ENCODE measurements around the gene HOXC5.

The HOXC5 gene

DNA sequence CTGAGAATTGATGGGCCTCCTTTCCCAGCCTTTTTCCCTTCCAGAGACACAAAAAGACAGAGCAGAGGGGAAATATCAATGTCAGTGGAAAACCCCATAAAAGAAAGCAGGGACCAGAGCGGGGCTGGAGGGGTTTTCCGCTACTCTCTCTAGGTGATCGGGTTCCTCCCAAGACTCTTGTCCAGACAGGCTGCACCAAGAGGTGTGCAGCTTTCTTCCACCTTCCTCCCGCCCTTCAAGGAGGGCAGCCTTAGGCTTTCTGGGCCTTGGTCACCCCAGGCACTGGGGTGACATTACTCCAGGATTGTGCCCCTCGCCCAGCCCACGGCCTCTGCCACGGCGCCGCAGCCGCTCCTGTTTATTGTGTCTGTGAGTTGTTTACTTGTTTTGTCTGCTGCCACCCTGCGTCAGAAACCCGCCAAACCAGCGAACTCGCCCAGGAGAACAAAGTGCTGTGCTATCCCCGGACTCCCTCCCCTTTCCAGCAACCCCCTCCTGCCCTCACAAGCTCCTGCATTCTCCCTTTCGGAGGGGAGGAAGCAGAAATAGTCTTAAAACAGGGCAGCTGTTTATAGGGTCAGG is 11.3 kb upstream of the HOXC5 start:
- no peak for DNase-seq

DNA sequence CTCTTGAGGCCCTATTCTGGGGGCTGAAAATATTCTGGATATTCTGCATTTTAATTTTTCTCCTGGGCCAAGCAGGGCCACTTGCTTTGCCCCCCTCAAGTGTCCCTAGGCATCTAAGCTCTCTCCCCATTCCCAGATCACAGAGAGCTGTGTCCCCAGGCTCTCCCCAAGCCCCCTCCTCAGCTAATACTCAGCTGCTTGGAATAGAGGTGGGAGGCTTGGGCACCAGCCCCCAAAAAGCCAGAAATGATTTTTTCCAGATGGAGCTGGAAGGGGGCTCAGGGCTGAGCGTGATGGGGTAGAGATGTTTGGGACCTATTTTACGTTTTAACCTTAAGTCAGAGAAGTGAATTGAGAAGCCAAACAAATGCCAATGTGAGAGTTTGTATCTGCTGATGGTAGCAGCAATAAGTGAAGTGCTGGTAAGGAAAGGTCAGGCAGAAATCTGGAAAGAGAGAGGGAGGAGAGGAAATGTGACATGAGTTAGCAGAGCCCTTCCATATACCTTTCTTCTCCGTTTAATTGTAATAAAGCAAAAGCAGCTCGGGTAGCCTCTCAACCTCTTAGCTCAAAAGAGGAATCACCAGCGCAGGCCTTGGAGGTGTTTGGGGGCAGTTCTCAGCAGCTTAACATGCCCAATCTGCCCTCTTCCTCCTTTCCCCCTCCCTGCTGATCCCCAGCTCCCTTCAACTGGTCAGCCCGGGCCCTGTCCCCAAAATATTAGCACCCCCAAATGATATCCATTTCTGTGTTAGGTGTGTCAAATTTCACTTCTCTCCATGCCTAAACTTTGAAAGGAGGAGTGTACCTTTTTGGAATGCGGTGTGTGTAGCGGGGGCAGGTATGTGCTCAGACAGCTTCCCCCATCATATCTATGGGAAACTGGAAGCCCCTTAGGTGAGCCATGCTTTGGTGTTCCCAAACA is 9.6 kb upstream of the HOXC5 start:
- no peak for DNase-seq

DNA sequence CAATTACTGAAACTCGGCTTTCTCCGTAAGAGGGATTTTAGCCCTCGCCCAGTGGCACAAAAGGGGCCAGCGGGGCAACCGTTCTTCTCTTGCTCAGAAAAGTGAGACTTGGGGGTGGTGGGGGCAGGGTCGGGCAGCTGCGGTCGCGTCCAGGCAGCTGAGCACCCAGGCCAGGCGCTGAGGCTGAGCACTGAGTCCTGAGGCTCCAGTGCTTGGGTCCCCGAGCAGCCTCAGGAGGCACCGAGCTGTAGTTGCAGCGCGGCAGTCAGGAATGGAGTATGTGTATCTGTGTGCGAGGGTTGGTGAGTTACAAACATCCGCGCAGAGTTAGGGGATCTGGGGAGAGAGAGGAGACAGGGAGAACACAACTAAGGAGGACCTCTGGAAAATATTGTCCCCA is 8.7 kb upstream of the HOXC5 start:
- DNase-seq, result no peak

DNA sequence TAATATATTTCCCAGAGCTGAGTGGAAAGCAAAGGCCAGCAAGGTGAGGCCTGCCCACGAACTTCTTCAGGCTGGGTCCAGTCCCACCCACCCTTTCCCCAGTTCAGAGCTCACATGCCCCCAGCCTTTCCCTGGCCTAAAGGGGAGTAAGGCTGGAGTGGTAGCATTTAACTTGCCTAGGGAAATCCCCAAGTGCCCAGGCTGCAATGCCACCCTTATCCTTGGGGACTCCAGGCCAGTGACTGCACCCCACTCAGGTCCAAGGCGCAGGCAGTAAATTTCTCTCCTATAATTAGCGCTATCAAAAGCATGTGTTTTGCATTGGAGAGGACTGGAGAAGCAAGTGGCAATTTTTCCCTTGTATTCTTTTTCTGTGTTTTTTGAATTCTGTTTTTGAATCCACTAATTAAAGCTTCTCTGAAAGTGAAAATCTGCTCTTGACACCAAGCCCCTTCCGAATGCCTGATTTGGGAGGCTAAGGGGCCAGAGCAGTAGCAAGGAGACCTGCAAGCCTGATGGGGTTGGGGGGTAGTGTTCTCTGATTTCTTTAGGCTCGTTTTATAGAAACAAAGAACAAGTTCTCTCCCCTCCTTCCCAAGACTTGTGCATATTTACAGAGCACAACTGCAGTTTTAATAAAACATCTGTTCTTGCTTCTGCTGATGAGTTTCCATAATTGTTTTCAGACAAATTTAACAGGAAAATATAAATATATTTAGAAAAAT is 8.1 kb upstream of the HOXC5 start:
- no peak for DNase-seq

DNA sequence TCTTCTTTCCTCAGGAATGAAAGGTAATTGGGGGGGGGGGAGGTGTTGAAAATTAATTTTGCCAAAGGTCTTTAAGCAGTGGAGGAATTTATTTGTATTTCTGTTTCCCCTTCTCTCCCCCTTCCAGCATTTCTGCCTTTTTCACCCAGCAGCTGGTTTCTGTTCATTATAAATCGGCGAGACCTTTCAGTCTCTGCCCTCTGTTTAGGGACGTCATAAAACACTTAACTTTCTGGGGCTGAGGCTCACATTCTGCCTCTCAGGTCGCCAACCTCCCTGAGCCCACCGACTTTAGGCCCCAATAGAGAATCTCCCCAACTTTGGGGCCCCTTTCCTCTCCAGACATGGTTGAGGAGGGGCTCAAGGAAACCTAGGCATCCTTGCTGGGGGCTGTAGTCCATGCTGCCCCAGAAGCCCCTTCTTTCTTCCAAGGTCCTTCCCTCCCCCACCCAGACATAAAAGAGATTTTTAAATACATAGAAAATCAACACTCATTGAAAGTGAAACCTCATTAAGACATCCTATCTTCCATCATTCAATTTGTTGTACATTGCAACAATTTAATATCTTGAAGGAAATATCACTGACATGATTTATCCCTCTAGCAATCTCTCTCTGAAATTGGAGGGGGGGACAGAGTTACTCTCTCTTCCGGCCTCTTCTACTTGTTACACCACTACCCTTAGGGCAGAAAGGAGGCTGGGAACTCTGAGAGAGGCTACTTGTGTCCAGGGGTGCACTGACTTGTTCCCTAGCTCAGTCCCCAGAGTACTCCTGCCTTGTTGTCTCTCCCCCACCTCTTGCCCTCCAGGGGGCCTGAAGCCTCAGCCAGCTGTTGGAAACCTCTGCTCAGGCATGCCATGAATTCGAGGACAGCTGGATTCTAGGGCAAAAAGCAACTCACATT is 7.1 kb upstream of the HOXC5 start:
- no peak for DNase-seq

DNA sequence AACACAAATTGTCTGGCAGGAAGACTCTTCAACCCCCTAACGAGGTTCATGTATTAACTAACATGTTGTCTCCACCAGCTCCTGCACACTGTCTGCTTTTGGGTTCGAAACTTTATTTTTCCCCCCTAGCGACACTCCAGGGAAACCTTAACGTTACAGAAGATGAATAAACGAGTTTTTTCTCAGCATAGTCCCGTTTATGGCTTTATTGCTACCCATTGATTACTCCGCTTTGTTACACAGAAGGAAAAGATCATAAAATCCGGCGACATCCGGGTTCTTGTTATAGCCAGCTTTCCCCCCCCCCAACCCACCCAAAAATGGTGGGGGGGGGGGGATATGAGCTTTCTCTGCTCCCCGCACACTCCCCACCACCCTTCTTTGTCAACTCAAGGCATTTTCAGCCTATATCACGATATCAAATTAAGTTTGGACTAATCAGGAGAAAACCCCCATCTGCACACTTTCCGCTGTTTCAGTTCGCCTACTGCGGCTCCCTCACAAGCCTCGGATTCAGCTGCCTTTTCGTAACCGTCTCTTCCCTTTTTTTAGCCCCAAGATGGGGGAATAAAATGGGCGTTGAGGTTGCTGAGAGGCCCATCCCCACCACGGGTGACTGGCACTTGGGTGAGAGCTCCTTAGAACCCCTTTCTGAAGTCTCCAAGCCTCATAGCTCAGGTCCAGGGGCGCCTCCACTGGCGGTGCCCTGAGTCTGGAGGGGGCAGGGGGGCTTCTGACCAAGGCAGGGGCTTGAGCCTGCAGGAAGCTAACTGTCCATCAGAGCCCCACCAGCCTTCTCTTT is 6.0 kb upstream of the HOXC5 start:
- no peak for DNase-seq

DNA sequence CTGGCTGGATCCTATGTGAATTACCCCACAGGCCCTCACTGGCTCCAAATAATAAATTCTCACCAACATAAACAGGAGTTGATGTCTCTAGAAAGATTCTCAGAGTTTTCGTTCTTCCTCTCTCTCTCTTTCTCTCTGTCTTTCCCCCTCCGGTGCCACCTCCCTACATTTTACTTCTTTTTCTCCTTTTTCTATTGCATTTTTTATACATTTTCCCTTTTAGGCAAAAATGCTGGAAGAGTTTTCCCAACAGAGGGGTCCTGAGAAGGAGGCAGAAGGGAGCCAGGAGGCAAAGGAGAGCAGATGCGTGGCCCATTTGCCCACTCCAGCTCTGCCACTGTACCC is 5.4 kb upstream of the HOXC5 start:
- no peak for DNase-seq

DNA sequence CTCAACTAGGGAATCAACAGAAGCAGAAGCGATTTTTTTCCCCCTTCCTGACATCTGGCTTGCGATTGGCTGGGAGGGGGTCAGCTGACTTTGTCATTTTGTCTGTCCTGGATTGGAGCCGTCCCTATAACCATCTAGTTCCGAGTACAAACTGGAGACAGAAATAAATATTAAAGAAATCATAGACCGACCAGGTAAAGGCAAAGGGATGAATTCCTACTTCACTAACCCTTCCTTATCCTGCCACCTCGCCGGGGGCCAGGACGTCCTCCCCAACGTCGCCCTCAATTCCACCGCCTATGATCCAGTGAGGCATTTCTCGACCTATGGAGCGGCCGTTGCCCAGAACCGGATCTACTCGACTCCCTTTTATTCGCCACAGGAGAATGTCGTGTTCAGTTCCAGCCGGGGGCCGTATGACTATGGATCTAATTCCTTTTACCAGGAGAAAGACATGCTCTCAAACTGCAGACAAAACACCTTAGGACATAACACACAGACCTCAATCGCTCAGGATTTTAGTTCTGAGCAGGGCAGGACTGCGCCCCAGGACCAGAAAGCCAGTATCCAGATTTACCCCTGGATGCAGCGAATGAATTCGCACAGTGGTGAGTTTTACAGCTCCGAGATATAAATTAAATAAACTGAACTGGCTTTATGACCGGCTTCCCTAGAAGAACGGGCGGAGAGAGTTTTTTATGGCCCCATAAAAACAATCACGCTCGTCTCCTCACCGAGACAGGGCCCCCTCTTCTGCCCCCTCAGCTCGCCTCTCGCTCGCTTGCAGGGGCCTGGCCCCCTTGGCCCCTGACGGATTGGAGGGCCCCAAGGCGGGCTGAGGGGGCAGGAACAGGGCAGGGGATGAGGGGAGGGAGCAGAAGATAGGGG is 4.3 kb upstream of the HOXC5 start, which contains the start of gene HOXC6:
HOXC6 (plus strand) TSS at position 127 of the 888 bp plus-strand sequence; CDS start at position 209, 82 bp downstream.
- DNase-seq, result no peak

DNA sequence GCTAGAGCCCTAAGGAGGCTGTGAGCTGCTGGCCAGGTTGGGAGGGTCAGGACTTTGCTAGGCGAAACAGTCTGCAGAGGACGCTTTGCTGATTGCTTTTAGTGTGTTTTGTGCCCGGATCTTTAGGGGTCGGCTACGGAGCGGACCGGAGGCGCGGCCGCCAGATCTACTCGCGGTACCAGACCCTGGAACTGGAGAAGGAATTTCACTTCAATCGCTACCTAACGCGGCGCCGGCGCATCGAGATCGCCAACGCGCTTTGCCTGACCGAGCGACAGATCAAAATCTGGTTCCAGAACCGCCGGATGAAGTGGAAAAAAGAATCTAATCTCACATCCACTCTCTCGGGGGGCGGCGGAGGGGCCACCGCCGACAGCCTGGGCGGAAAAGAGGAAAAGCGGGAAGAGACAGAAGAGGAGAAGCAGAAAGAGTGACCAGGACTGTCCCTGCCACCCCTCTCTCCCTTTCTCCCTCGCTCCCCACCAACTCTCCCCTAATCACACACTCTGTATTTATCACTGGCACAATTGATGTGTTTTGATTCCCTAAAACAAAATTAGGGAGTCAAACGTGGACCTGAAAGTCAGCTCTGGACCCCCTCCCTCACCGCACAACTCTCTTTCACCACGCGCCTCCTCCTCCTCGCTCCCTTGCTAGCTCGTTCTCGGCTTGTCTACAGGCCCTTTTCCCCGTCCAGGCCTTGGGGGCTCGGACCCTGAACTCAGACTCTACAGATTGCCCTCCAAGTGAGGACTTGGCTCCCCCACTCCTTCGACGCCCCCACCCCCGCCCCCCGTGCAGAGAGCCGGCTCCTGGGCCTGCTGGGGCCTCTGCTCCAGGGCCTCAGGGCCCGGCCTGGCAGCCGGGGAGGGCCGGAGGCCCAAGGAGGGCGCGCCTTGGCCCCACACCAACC is 3.1 kb upstream of the HOXC5 start:
- DNase-seq, result no peak

DNA sequence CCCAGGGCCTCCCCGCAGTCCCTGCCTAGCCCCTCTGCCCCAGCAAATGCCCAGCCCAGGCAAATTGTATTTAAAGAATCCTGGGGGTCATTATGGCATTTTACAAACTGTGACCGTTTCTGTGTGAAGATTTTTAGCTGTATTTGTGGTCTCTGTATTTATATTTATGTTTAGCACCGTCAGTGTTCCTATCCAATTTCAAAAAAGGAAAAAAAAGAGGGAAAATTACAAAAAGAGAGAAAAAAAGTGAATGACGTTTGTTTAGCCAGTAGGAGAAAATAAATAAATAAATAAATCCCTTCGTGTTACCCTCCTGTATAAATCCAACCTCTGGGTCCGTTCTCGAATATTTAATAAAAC is 2.4 kb upstream of the HOXC5 start:
- DNase-seq, result no peak

DNA sequence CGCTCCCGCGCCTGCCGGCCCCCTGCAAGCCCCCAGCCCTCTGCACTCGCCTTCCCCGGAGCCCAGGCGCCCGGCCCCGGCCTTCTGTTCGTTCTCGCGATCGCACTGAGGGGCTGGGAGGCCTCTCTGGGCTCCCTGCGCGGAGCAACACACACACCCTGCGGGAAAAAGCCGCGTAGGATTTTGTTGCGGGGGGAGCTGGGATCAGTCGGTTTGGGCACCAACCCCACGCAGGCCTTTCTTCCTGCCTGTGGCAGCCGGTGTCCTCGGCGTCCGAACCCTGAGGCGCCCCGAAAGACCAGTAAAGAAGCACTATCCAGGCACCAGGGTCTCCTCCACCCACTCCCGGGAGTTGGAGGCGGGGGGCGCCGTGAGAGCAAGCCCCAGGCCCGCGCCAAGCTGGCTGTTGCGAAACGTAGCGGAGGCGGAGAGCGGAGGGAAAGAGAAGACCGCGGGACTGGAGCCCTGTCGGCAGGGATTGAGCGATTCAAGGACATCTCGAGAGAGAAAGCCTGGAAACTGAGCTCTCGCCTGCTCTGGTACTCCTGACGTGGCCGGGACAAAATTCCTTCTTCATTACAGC is 1.9 kb upstream of the HOXC5 start:
- DNase-seq, result no peak

DNA sequence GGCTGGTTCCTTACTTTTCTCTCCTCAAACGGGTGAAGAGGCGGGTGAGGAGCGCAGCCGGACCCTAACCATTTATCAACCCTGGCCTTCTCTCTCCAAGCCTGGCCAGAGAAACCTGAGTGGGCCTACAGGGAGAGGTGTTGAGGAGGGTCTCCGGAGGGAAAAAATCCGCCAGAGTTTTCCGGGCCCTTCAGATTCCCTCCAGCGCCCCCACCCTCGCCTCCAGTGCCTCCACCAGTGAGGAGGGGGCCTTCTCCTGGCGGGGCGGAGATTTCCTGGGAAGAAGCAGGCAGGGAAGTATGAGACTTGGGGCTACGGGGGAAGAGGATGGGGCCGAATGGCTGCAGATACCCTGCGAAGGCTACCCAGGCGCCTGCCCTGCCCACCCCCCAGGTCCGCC is 1.4 kb upstream of the HOXC5 start:
- DNase-seq, result no peak

DNA sequence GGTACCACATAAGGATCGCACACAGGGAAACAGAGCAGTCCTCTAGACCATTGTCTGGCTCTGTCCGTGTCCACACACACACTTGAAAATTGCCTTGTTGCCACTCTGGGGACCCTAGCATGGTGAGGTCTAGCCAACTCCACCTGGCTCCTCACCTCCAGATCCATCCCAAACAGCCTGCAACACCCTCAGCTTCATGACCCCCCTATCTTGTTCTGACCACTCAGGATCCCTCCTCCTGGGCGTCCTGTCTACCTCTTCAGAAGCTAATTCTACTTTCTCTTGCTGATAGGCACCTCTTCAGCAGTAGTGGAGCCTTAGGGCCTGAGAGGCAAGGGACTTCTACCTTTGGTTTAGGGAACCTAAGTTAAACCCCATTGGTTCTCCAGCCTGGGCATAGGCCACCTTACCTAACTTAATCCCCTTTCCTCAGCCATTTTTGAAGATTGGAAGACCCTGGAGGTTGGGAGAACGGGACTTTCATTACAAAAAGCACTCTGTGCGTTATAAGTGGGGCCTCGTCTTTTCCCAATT is 697 bp upstream of the HOXC5 start:
- DNase-seq, result no peak

DNA sequence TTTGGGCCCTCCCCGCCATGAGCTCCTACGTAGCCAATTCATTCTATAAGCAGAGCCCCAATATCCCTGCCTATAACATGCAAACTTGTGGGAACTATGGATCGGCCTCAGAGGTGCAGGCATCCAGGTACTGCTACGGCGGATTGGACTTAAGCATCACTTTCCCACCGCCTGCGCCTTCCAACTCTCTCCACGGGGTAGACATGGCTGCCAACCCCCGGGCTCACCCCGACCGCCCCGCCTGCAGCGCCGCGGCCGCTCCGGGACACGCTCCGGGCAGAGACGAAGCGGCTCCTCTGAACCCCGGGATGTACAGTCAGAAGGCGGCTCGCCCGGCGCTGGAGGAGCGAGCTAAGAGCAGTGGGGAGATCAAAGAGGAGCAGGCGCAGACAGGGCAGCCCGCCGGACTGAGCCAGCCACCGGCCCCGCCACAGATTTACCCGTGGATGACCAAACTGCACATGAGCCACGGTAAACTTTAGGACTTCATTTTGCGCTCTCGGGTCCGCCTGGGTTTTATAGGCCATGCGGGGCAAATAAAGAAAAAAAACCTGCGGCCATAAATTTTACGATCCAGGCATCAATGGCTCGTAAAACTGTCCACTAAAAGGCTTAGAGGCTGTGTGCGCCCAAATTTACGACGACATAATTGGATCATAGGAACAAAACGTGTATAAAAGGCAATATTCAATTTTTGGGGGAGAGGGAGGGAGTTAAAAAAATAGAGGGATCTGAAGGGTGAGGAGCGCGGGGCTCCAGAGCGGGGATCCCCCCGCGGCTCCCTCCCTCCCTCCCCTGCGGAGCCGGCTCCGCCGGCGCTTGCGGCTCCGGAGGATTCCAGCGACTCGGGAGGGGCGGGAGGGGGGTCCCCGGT is 493 bp downstream of the HOXC5 start:
- no peak for DNase-seq

DNA sequence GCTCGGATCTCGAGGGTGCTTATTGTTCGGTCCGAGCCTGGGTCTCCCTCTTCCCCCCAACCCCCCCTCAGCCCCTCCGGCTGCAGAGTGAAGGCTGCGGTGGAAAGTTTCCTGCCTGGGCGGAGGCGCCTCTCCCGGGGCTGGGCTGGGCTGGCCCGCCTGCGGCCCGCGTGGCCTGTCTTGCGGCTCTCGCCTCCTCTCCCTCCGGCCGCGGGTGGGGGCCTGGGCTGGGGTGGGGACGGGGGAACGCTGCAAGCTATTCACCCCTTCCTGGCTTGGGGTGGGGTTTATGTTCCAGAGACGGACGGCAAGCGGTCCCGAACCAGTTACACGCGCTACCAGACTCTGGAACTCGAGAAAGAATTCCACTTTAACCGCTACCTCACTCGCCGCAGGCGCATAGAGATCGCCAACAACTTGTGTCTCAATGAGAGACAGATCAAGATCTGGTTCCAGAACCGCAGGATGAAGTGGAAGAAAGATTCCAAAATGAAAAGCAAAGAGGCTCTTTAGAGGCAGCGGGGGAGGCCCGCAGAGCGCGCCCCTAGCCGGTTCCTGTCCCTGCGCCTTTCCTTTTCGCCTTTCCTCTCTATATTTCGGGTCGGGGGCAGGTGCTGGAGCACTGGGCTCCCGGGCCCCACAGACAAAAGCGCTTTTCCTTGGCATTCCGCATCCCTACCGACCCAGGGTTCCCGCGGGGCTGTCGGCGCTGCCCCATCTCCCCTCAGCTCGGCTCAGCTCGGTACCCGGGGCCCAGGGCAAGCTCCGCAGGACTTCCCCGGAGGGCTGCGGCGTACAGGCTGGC is 1.3 kb downstream of the HOXC5 start:
- DNase-seq, result no peak

DNA sequence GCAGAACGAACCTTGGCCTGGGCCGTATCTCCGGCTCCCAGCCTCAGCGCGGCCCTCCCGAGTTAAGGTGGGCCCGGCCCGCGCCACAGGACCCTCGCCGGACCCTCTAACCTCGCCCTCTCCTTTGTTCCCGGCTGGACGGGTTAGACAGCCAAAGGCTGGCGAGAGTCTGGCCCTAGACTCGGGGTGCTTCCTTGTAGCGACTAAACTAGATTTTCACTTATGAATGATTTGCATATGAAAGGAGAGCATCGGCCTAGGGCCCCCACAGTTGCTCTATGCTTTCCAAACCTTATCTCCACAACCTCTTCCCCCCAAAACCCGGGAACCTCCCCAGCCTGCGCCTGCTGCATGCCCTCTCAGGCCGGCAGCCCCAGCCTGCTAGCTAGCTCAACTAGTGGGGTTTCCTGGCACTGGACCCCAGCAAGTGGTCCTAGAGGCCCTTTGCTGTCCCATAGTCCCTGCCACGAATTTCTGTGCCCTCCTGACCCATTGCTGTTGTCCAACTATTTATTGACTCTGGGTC is 2.0 kb downstream of the HOXC5 start:
- no peak for DNase-seq
